Astrocyte of the cerebellum (primary cell): ENCODE data around the gene ROBO3.
A peak's percentile ranks its signal among the peaks of the same experiment; 100 is the strongest.

Source experiments
- DNase-seq: peaks from one replicate; pipeline ENCODE4 v3.0.0-alpha.2; 2011; ENCODE audit warnings: low read depth
- H3K4me3 ChIP-seq: 2 replicates; pipeline ENCODE4 v1.5.1; 2011; ENCODE audit warnings: mild to moderate bottlenecking, low read depth, low read length, moderate library complexity
- in situ Hi-C: cut with HindIII; loops from 2 replicates; pipeline ENCODE4 v1.10.0; 2017; ENCODE audit warnings: low sequenced_read_pairs
- TF ChIP-seq, protein P1 (sequence below): IDR thresholded peaks from 2 replicates; pipeline ENCODE4 v1.5.1; 2012; ENCODE audit warnings: low read length, low read depth, moderate library complexity, mild to moderate bottlenecking; ENCODE audit errors: missing control alignments

Gene ROBO3

DNA sequence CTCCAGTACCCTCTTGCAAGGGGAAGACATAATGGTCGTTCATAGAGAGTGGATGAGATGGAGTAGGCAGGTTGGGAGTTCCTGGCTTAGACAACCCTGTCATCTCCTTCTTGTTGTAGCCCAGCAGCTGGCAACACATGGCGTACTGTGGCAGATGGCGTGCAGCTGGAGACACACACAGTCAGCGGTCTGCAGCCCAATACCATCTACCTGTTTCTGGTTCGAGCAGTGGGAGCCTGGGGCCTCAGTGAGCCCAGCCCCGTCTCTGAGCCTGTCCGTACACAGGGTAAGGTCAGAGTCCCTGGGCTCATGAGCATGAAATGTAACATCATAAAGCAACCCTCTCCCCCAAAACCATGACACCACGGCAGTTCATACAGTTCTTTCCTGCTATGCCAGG lies 8.7 kb downstream of the ROBO3 start:
- DNase-seq, result no peak
- no peak overlapping the region for H3K4me3 ChIP-seq
- in situ Hi-C loops, result no loop called here
- TF ChIP-seq, protein P1, sequence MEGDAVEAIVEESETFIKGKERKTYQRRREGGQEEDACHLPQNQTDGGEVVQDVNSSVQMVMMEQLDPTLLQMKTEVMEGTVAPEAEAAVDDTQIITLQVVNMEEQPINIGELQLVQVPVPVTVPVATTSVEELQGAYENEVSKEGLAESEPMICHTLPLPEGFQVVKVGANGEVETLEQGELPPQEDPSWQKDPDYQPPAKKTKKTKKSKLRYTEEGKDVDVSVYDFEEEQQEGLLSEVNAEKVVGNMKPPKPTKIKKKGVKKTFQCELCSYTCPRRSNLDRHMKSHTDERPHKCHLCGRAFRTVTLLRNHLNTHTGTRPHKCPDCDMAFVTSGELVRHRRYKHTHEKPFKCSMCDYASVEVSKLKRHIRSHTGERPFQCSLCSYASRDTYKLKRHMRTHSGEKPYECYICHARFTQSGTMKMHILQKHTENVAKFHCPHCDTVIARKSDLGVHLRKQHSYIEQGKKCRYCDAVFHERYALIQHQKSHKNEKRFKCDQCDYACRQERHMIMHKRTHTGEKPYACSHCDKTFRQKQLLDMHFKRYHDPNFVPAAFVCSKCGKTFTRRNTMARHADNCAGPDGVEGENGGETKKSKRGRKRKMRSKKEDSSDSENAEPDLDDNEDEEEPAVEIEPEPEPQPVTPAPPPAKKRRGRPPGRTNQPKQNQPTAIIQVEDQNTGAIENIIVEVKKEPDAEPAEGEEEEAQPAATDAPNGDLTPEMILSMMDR, result no peak

- DNase-seq, result no peak
- no peak overlapping the region for H3K4me3 ChIP-seq
- in situ Hi-C loops, result no loop called here
- TF ChIP-seq, protein P1, result no peak
Observed at GRCh38 chr11:124874571-124875255, 9.5 kb downstream of the ROBO3 start.

GRCh38 chr11:124875401-124875800 lies 10.2 kb downstream of the ROBO3 start:
- peak overlapping the region; percentile 56 for H3K4me3 ChIP-seq
- no peak for DNase-seq
- in situ Hi-C loops, result no loop called here
- TF ChIP-seq, protein P1, result no peak

DNA sequence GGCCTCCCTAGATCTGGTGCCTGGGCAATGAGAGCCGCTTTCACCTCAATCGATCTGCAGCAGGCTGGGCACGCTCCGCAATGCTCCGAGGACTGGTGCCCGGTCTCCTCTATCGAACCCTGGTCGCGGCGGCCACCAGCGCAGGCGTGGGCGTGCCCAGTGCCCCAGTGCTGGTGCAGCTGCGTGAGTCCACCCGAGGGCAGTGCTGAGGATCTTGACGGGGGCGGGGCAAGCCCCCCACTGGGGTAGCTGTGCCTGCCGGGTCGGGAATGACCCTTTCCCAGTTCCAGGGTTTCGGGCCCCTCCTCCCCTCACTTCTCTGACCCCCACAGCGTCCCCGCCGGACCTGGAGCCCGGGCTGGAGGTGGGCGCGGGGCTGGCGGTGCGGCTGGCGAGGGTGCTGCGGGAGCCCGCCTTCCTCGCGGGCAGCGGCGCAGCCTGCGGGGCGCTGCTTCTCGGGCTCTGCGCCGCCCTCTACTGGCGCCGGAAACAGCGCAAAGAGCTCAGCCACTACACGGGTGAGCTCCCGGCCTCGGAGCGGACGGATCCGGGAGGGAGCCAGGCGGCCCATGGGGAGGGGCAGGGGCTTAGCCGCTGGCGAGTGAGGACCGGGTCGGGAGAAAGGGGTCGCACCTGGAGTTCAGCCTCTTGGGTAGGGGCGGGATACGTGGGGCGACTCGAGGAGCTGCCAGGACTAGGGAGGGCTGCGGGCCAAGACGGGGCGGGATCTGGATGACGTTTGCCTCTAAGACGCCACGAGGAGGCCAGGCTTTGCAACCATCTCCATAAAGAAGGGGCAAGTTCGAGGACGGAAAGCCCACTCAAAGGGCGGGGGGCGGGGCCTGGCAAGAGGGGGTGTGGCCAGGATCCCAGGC lies 10.9 kb downstream of the ROBO3 start:
- in situ Hi-C loops, result no loop called here
- peak overlapping the region; percentile 56 for H3K4me3 ChIP-seq
- TF ChIP-seq, protein P1, result peak; percentile 60
- DNase-seq, result peak; percentile 91

- H3K4me3 ChIP-seq, result peak overlapping the region; percentile 56
- DNase-seq, result no peak
- TF ChIP-seq, protein P1, result no peak
- in situ Hi-C loops, result no loop called here
Observed at GRCh38 chr11:124876818-124877630, 11.8 kb downstream of the ROBO3 start.

DNA sequence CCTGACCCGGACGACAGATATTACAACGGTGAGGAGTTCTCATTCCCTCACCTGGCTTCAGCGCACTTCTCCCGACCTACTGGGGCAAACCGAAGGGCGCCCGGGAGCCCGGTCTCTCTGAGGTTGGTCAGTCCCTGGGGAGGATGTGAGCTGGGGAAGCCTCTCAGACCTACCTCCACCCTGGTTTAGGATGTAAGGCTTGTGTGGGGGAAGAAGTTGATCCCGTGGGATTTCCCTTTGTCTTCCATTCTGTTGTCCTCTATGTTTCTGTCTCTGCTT lies 12.3 kb downstream of the ROBO3 start:
- TF ChIP-seq, protein P1, result no peak
- in situ Hi-C loops, result no loop called here

More for the DNA sequence above, 12.3 kb downstream of the ROBO3 start:
- DNase-seq, result no peak
- peak overlapping the region; percentile 56 for H3K4me3 ChIP-seq
